GM21528 (cell line): ENCODE results near the gene GNG4.

Experiments used
- ATAC-seq: cut with Tn5 transposase; IDR thresholded peaks from one replicate; pipeline ENCODE4 v1.9.1; 2021; ENCODE audit warnings: mild to moderate bottlenecking, moderate library complexity; ENCODE audit not compliant: unreplicated experiment, low FRiP score

GNG4 gene

DNA sequence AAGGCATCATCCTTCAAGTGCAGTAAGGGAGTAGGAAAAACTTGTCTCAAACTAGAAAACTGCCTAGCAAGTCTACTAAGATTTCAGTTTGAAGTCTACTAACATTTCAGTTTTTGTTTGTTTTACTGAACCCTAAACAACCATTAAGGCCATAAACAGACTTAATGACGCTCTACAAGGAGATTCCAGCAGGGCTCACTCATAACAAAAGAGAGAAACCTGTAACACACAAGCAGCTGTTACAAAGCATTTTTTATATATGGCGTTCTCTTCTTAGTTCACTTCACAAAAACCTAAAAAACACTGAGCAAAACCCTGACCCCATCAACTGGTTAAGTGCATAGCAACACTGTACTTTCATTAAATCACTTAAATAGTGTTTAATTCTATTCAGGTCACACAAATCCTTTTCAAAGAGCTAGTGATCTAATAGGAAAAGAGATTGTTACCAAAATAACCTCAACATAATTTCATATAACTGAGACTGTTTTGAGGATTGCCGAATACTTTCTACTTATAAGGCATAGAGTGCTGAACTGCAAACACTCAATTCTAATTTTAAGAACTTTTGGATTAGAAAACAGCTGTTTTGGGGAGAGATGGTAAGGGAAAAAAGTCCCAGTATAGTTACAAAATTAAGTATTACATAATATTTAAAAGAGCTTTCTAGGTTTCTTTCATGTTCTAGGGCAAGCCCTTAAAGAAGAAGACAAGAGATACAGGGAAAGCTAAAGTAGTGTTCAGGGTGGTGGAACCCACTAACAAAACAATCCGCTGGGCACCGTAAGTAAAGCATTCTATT, 146.8 kb downstream of the GNG4 start:
- no peak for ATAC-seq

DNA sequence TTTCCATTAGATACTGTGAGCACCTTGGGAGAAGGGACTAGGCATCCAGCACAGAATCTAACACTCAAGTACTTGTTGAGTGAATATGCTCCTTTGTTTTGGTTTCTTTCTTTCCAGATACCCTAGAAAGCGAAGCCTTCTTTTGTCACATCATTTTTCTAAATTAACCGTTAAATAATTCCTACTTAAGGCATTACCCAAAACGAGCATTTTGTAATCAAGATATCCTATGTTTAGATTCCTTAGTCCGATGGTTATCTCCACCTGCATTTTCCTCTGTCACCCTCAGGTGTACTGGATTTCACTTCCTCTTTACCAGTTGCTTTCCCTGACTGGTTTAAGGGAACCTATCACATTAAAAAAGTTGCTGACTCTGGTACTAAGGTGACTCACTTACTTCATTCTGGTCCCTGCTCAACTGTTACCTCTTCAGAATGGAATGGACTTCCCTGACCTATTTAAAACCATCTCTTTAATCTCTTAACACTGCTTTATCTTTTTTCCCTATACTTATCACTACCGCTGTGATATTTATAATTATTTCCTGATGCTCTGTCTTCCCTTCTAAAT, 148.5 kb downstream of the GNG4 start:
- no peak for ATAC-seq
